CD4-positive, alpha-beta T cell (primary cell): ENCODE results near the gene C7orf57. TPM values are rescaled to one million over a fixed set of nuclear protein-coding genes. Genes with fewer than 3 reads are reported as not detected.
A peak's percentile ranks its signal among the peaks of the same experiment; 100 is the strongest.

ENCODE experiments used
- ATAC-seq: fragments of 200-7000 bp; cut with Tn5 transposase; one replicate; pipeline ENCODE4 v1.10.0; 2022; ENCODE audit warnings: mild to moderate bottlenecking; ENCODE audit not compliant: poor library complexity
- CTCF ChIA-PET: fragments of 350-600 bp; sonication (Branson Sonifier 250); formaldehyde crosslinking; loops from one replicate; lab custom pipeline; 2021; ENCODE audit warnings: antibody characterized with exemption, inconsistent platforms; lab: Charles Lee
- POLR2A ChIA-PET: fragments of 350-600 bp; sonication (Branson Sonifier 250); formaldehyde crosslinking; loops from one replicate; lab custom pipeline; 2021; ENCODE audit warnings: antibody characterized with exemption, inconsistent platforms; lab: Charles Lee
- DNase-seq, 14 experiments: peaks; one replicate each; pipeline ENCODE4 v3.0.0-alpha.2; 2013 to 2020; ENCODE audit warnings: mixed read lengths in 2 of 14
- H3K27ac ChIP-seq, 2 donors: one replicate each; pipeline versions ENCODE4 v1.5.1 to v1.7.0; 2013; ENCODE audit warnings: low read length in 2 of 2, low read depth in 1 of 2, mild to moderate bottlenecking in 1 of 2
- H3K27me3 ChIP-seq, 2 experiments: 1 replicate in 1 of 2; 2 replicates in 1 of 2; pipeline versions ENCODE4 v1.6.1 to v1.7.0; 2013; ENCODE audit warnings: low read length in 2 of 2, control low read depth in 1 of 2, mild to moderate bottlenecking in 1 of 2, moderate library complexity in 1 of 2; ENCODE audit not compliant: insufficient read depth in 2 of 2, control insufficient read depth in 1 of 2
- H3K36me3 ChIP-seq: one replicate; pipeline ENCODE4 v1.6.1; 2013; ENCODE audit warnings: low read length, control low read depth; ENCODE audit not compliant: insufficient read depth
- H3K4me1 ChIP-seq: one replicate; pipeline ENCODE4 v1.6.1; 2013; ENCODE audit warnings: low read length, control low read depth; ENCODE audit not compliant: insufficient read depth
- H3K4me3 ChIP-seq: one replicate; pipeline ENCODE4 v1.5.1; 2013; ENCODE audit warnings: mild to moderate bottlenecking, low read length, moderate library complexity
- H3K9me3 ChIP-seq, 2 experiments: 1 replicate in 1 of 2; 2 replicates in 1 of 2; pipeline versions ENCODE4 v1.6.1 to v1.7.0; 2013; ENCODE audit warnings: low read length in 2 of 2, mild to moderate bottlenecking in 2 of 2, control low read depth in 1 of 2, moderate library complexity in 1 of 2; ENCODE audit not compliant: control insufficient read depth in 1 of 2, insufficient read depth in 1 of 2
- H3K27ac Mint-ChIP-seq: one replicate; pipeline ENCODE4 v1.8.0; 2020; ENCODE audit warnings: mixed read lengths
- H3K27me3 Mint-ChIP-seq: one replicate; pipeline ENCODE4 v1.8.0; 2021; ENCODE audit warnings: mixed read lengths
- H3K36me3 Mint-ChIP-seq: one replicate; pipeline ENCODE4 v1.8.0; 2021; ENCODE audit warnings: low read depth, mixed read lengths
- H3K4me1 Mint-ChIP-seq: one replicate; pipeline ENCODE4 v1.8.0; 2021; ENCODE audit warnings: low read depth, mixed read lengths
- H3K4me3 Mint-ChIP-seq: one replicate; pipeline ENCODE4 v1.8.0; 2020; ENCODE audit warnings: mild to moderate bottlenecking, mixed read lengths
- H3K9me3 Mint-ChIP-seq: one replicate; pipeline ENCODE4 v1.8.0; 2020; ENCODE audit warnings: mixed read lengths
- intact Hi-C, 2 experiments: fragments of 100-400 bp; cut with DNase I in 1 of 2; cut with micrococcal nuclease in 1 of 2; formaldehyde crosslinking; loops; one replicate each; pipeline versions ENCODE4 v1.15.1 to v1.9.0; 2023 to 2025; cut with DNase I, micrococcal nuclease
- total RNA-seq, 174 experiments: library from RNA in 2 of 174; stranded (reverse) in 2 of 174; gene quantifications; one replicate each; pipeline ENCODE4 v1.2.3 and lab custom pipeline; 2021 to 2026
- TF ChIP-seq, protein P1 (sequence below): fragments of 200-600 bp; IDR thresholded peaks from one replicate; pipeline ENCODE4 v1.8.0; 2022; ENCODE audit warnings: antibody characterized with exemption, mild to moderate bottlenecking

Gene C7orf57
- total RNA-seq, 2 experiments from 2014 or later, result 0.56 TPM; not detected in 1

DNA sequence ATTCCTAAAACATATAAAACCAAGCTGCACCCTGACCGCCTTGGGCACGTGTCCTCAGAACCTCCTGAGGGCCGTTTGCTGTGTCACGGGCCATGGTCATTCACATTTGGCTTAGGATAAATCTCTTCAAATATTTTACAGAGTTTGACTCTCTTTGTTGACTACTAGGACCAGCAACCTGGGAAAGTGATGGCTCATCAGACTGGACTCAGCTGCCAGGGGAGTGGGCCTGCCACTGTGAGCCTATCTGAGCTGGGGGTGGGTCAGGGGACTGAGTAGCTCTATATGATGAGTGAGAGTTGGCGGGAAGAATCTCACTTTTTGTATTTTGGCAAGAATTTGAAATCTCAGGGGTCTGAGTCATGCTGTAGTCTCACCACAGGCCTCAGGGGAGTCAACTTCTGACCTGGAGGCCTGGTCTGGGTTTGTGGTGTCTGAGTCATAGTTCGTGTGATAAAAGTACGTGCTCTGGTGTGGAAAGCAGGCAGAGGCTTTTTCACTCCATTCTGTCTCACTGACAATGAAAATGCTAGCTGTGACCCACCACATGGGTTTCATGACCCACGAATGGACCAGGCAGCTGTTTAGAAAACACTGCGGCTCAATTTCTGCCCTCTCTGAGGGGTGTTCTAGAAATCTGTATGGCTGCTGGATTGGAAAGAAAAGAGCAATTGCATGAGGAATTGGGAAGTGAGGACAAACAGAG, 49.5 kb downstream of the C7orf57 start:
- Histone ChIP-seq H3K4me1 (peaks cover 63% of the 10 kb centered on the region), H3K4me3 (no peak overlapping the region), H3K9me3 (no peaks in the 10 kb centered on the region), H3K36me3 (no peaks in the 10 kb centered on the region), H3K27me3 (no peaks in the 10 kb centered on the region), H3K27ac (no peak overlapping the region)
- ChIA-PET POLR2A (interaction anchor here (1.3 kb wide), 1 partner anchor 39 kb away, joined by 3 read pairs; no protein-coding TSS in a partner anchor), CTCF (interaction anchor here (0.9 to 1.9 kb wide), 2 partner anchors 25 to 93 kb away, joined by 5 read pairs; no protein-coding TSS in a partner anchor)
- TF ChIP-seq, protein P1, sequence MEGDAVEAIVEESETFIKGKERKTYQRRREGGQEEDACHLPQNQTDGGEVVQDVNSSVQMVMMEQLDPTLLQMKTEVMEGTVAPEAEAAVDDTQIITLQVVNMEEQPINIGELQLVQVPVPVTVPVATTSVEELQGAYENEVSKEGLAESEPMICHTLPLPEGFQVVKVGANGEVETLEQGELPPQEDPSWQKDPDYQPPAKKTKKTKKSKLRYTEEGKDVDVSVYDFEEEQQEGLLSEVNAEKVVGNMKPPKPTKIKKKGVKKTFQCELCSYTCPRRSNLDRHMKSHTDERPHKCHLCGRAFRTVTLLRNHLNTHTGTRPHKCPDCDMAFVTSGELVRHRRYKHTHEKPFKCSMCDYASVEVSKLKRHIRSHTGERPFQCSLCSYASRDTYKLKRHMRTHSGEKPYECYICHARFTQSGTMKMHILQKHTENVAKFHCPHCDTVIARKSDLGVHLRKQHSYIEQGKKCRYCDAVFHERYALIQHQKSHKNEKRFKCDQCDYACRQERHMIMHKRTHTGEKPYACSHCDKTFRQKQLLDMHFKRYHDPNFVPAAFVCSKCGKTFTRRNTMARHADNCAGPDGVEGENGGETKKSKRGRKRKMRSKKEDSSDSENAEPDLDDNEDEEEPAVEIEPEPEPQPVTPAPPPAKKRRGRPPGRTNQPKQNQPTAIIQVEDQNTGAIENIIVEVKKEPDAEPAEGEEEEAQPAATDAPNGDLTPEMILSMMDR, result no peak
- ATAC-seq (peak; percentile 4), DNase-seq (peak in 12 of 14 experiments; percentile 45 to 88 (median 58))
- peaks cover 65% of the 10 kb centered on the region for H3K4me1 Mint-ChIP-seq
- no peaks in the 10 kb centered on the region for H3K9me3 Mint-ChIP-seq
- no peaks in the 10 kb centered on the region for H3K27me3 Mint-ChIP-seq
- peaks cover 9% of the 10 kb centered on the region for H3K36me3 Mint-ChIP-seq
- H3K4me3 Mint-ChIP-seq, result peak overlapping the region; percentile 30
- H3K27ac Mint-ChIP-seq, result peak overlapping the region; percentile 96
- intact Hi-C loops, result loop anchor here in 1 of 2 experiments (5.0 kb wide), 3 partner anchors 48 to 108 kb away; partner anchors contain the start of genes C7orf57 and HUS1

DNA sequence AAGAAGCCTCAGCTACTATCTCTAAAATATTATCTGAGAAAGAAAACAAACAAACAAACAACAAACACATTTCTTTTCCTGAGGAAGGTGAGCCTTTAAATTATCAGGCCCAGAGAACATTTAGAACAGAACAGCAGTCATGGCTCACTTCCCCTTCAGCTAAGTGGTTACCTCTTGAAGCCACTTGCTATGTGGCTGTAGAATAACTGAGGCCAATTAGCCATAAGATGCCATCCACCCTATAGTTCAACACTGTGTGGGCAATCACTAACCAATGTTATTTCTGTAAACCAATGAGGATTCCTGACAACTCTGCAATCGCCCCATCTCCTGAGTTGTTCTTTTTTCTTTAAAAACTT, 50.1 kb downstream of the C7orf57 start:
- intact Hi-C loops, result loop anchor here in 1 of 2 experiments (5.0 kb wide), 3 partner anchors 48 to 108 kb away; partner anchors contain the start of genes C7orf57 and HUS1
- Histone ChIP-seq H3K27ac (no peak overlapping the region), H3K9me3 (no peaks in the 10 kb centered on the region), H3K4me1 (peaks cover 68% of the 10 kb centered on the region), H3K36me3 (peaks cover 4% of the 10 kb centered on the region), H3K4me3 (no peak overlapping the region), H3K27me3 (no peaks in the 10 kb centered on the region)
- POLR2A ChIA-PET, result interaction anchor here (1.3 kb wide), 1 partner anchor 39 kb away, joined by 3 read pairs; no protein-coding TSS in a partner anchor
- no peak for ATAC-seq
- Mint-ChIP-seq H3K4me1 (peaks cover 68% of the 10 kb centered on the region), H3K27me3 (no peaks in the 10 kb centered on the region), H3K27ac (peak overlapping the region; percentile 96), H3K9me3 (no peaks in the 10 kb centered on the region), H3K4me3 (peak overlapping the region; percentile 30), H3K36me3 (peaks cover 10% of the 10 kb centered on the region)
- TF ChIP-seq, protein P1, result no peak
- CTCF ChIA-PET, result interaction anchor here (0.9 to 1.9 kb wide), 3 partner anchors 16 to 94 kb away, joined by 5 read pairs; no protein-coding TSS in a partner anchor
- peak in 1 of 14 experiments; percentile 19 for DNase-seq

DNA sequence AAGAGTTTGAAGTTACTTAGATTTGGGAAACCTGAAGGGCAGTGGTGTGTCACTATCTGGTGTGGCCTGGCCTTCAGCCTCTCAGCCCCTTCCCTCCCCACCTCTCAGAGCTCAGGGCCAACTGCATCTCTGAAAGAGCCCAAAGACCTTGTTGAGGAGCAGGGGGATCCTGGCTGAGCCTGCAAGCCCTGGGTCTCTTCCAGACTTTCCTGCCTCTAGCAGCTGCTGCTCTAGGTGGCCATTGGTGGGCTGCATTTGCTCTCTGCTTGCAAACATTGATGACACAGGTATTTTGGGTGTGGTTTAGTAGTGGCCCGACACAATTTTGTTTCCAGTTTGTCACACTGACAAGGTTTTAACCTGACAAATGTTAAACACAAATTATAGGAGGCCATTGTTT, 50.6 kb downstream of the C7orf57 start:
- no peaks in the 10 kb centered on the region for H3K9me3 ChIP-seq

More for the DNA sequence above, 50.6 kb downstream of the C7orf57 start:
- Mint-ChIP-seq H3K36me3 (peaks cover 15% of the 10 kb centered on the region), H3K9me3 (no peaks in the 10 kb centered on the region), H3K27me3 (no peaks in the 10 kb centered on the region), H3K4me3 (peak overlapping the region; percentile 76), H3K4me1 (peaks cover 73% of the 10 kb centered on the region), H3K27ac (peak overlapping the region; percentile 96)
- CTCF ChIA-PET, result interaction anchor here (0.9 to 1.9 kb wide), 3 partner anchors 16 to 94 kb away, joined by 5 read pairs; no protein-coding TSS in a partner anchor
- Histone ChIP-seq H3K4me3 (no peak overlapping the region), H3K36me3 (peaks cover 9% of the 10 kb centered on the region), H3K27ac (peak overlapping the region in 1 of 2 donors; percentile 25), H3K4me1 (peaks cover 71% of the 10 kb centered on the region), H3K27me3 (no peaks in the 10 kb centered on the region)
- TF ChIP-seq, protein P1, result no peak
- intact Hi-C loops, result loop anchor here in 1 of 2 experiments (5.0 kb wide), 3 partner anchors 49 to 109 kb away; partner anchors contain the start of genes C7orf57 and HUS1
- POLR2A ChIA-PET, result interaction anchor here (1.3 kb wide), 1 partner anchor 40 kb away, joined by 3 read pairs; no protein-coding TSS in a partner anchor
- DNase-seq (no peak), ATAC-seq (no peak)
